MM.1S (cell line): ENCODE data around the gene CFH.

Experiments used
- DNase-seq: peaks from one replicate; pipeline ENCODE4 v3.0.0-alpha.2; 2015
- H2AFZ ChIP-seq: fragments of 300-600 bp; sonication (generic); 2 replicates; pipeline ENCODE4 v1.6.0; 2016; ENCODE audit warnings: antibody characterized with exemption, low read length
- H3F3A ChIP-seq: fragments of 300-600 bp; sonication (generic); 2 replicates; pipeline ENCODE4 v1.6.1; 2016; ENCODE audit warnings: mild to moderate bottlenecking, antibody characterized with exemption, low read length, moderate library complexity, mixed read lengths; ENCODE audit not compliant: insufficient read depth
- H3K27ac ChIP-seq: fragments of 300-600 bp; sonication (generic); 2 replicates; pipeline ENCODE4 v1.5.1; 2016; ENCODE audit warnings: mild to moderate bottlenecking, low read length
- H3K27me3 ChIP-seq: fragments of 300-600 bp; sonication (generic); replicated peaks from 2 replicates; pipeline ENCODE4 v1.6.0; 2016; ENCODE audit warnings: low read length; ENCODE audit not compliant: insufficient read depth
- H3K36me3 ChIP-seq: fragments of 300-600 bp; sonication (generic); replicated peaks from 2 replicates; pipeline ENCODE4 v1.6.1; 2016; ENCODE audit warnings: mild to moderate bottlenecking, low read length, mixed read lengths; ENCODE audit not compliant: insufficient read depth
- H3K4me1 ChIP-seq: fragments of 300-600 bp; sonication (generic); 2 replicates; pipeline ENCODE4 v1.6.1; 2016; ENCODE audit warnings: low read length, mixed read lengths
- H3K4me2 ChIP-seq: fragments of 300-600 bp; sonication (generic); 2 replicates; pipeline ENCODE4 v1.6.0; 2016; ENCODE audit warnings: low read depth, low read length
- H3K4me3 ChIP-seq: fragments of 300-600 bp; sonication (generic); 2 replicates; pipeline ENCODE4 v1.5.1; 2016; ENCODE audit warnings: low read length, mixed read lengths
- H3K79me2 ChIP-seq: fragments of 300-600 bp; sonication (generic); 2 replicates; pipeline ENCODE4 v1.6.1; 2016; ENCODE audit warnings: mixed run types, low read length, mixed read lengths
- H3K9ac ChIP-seq: fragments of 300-600 bp; sonication (generic); 2 replicates; pipeline ENCODE4 v1.6.1; 2016; ENCODE audit warnings: low read length, mixed read lengths
- H3K9me2 ChIP-seq: fragments of 300-600 bp; sonication (generic); replicated peaks from 2 replicates; pipeline ENCODE4 v1.6.1; 2016; ENCODE audit warnings: mild to moderate bottlenecking, low read length, mixed read lengths; ENCODE audit not compliant: insufficient read depth
- H3K9me3 ChIP-seq: fragments of 300-600 bp; sonication (generic); replicated peaks from 2 replicates; pipeline ENCODE4 v1.6.1; 2016; ENCODE audit warnings: mild to moderate bottlenecking, low read length, mixed read lengths; ENCODE audit not compliant: insufficient read depth
- H4K20me1 ChIP-seq: fragments of 300-600 bp; sonication (generic); 2 replicates; pipeline ENCODE4 v1.6.1; 2016; ENCODE audit warnings: mild to moderate bottlenecking, low read length, moderate library complexity, mixed read lengths; ENCODE audit not compliant: insufficient read depth
- EZH2 ChIP-seq: fragments of 300-600 bp; sonication (generic); optimal IDR thresholded peaks from 2 replicates; pipeline ENCODE3; 2017; ENCODE audit warnings: low read depth, mild to moderate bottlenecking, antibody characterized with exemption, low read length, mixed read lengths
- EZH2phosphoT487 ChIP-seq: fragments of 300-600 bp; sonication (generic); IDR thresholded peaks from 2 replicates; pipeline ENCODE4 v1.6.1; 2018; ENCODE audit warnings: antibody characterized with exemption, low read length
- TF ChIP-seq, protein P1 (sequence below): fragments of 300-600 bp; sonication (generic); IDR thresholded peaks from 2 replicates; pipeline ENCODE4 v1.5.1; 2016; ENCODE audit warnings: antibody characterized with exemption, low read length, mixed read lengths

Gene CFH

DNA sequence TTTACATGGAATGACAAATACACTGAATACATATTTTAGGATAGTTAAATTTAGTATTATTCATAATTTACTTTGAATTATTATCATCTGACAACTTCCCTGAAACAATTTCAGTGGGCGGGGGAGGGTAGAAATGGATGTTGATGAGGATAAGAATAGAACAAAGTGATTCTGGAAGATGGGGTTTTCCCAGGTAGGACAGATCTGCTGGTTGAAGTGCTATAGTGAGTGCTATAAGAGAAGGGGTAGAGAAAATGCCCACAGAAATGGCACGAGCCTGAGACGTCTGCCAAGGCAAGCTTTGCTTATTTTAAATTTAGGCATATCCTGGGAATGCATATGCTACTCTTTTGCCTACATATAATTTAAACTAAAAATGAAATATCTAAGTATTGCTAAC lies 3.2 kb downstream of the CFH start:
- H2AFZ ChIP-seq = no peak overlapping the region

DNA sequence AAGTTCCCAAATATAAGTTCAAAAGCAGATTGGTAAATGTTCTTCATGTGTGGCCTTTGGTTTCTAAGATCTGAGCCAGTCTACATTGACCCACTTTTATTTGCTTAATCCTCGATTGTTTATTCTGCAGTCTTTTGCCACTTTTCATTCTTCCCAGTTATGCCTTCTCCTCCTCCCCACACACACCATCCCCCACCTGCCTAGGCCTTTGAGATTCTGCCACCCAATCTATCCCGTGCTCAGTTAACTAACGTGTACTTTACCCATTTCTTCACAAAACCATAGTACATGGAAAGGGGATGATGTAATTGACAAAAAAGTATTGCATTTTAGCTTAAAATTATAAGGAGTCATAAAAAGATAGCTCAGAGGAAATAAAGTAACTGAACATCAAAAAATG lies 3.7 kb downstream of the CFH start:
- no peaks in the 10 kb centered on the region for H3K79me2 ChIP-seq

More for the DNA sequence above, 3.2 kb downstream of the CFH start:
- Histone ChIP-seq H3K9me2 (no peaks in the 10 kb centered on the region), H3K9ac (no peak overlapping the region), H4K20me1 (no peaks in the 10 kb centered on the region), H3K27me3 (no peaks in the 10 kb centered on the region), H3K4me3 (no peak overlapping the region), H3K9me3 (no peaks in the 10 kb centered on the region), H3K79me2 (no peaks in the 10 kb centered on the region), H3K4me1 (peaks cover 11% of the 10 kb centered on the region; the same call in 1 of the 2 replicates), H3F3A (peaks cover 6% of the 10 kb centered on the region; the same call in 1 of the 2 replicates), H3K4me2 (no peak overlapping the region), H3K36me3 (no peaks in the 10 kb centered on the region), H3K27ac (no peak overlapping the region)
- no peak for DNase-seq
- TF ChIP-seq EZH2phosphoT487 (no peak), EZH2 (no peak)
- TF ChIP-seq, protein P1, sequence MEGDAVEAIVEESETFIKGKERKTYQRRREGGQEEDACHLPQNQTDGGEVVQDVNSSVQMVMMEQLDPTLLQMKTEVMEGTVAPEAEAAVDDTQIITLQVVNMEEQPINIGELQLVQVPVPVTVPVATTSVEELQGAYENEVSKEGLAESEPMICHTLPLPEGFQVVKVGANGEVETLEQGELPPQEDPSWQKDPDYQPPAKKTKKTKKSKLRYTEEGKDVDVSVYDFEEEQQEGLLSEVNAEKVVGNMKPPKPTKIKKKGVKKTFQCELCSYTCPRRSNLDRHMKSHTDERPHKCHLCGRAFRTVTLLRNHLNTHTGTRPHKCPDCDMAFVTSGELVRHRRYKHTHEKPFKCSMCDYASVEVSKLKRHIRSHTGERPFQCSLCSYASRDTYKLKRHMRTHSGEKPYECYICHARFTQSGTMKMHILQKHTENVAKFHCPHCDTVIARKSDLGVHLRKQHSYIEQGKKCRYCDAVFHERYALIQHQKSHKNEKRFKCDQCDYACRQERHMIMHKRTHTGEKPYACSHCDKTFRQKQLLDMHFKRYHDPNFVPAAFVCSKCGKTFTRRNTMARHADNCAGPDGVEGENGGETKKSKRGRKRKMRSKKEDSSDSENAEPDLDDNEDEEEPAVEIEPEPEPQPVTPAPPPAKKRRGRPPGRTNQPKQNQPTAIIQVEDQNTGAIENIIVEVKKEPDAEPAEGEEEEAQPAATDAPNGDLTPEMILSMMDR = no peak

DNA sequence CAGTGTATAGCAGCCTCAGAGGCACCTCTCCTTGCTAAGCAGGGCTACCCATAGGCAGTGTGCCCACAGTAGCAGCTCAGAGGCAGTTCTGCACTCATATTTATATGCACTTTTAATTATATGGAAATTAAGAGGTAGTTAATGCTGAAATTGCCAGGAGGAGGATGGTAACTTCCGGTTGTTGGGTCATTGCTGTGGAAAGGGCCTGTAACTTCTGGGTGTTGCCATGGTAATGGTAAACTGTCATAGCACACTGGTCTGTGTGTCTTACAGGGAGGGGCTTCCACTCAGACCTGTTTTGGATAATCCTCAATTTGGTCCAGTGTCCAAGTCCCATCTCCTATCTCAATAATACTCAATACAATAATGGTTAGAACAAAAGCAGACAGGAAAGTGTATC lies 7.6 kb downstream of the CFH start:
- H3K4me3 ChIP-seq = no peak overlapping the region
- no peaks in the 10 kb centered on the region for H3K79me2 ChIP-seq
- no peak overlapping the region for H3K27ac ChIP-seq
- DNase-seq = no peak
- H3K4me1 ChIP-seq = no peaks in the 10 kb centered on the region
- H3K9me3 ChIP-seq = no peaks in the 10 kb centered on the region
- H3F3A ChIP-seq = no peaks in the 10 kb centered on the region
- H3K36me3 ChIP-seq = no peaks in the 10 kb centered on the region
- no peaks in the 10 kb centered on the region for H3K27me3 ChIP-seq
- no peaks in the 10 kb centered on the region for H4K20me1 ChIP-seq
- no peak overlapping the region for H2AFZ ChIP-seq
- TF ChIP-seq EZH2phosphoT487 (no peak), EZH2 (no peak)
- TF ChIP-seq, protein P1 = no peak
- no peak overlapping the region for H3K4me2 ChIP-seq
- H3K9ac ChIP-seq = no peak overlapping the region
- no peaks in the 10 kb centered on the region for H3K9me2 ChIP-seq

More for the DNA sequence above, 3.7 kb downstream of the CFH start:
- no peaks in the 10 kb centered on the region for H3K9me3 ChIP-seq
- H3K9me2 ChIP-seq = no peaks in the 10 kb centered on the region
- no peak overlapping the region for H3K27ac ChIP-seq
- TF ChIP-seq, protein P1 = no peak
- TF ChIP-seq EZH2 = no peak
- no peak for TF ChIP-seq EZH2phosphoT487
- H4K20me1 ChIP-seq = no peaks in the 10 kb centered on the region
- H3K4me3 ChIP-seq = no peak overlapping the region
- H3K27me3 ChIP-seq = no peaks in the 10 kb centered on the region
- H3K4me1 ChIP-seq = peaks cover 11% of the 10 kb centered on the region; the same call in 1 of the 2 replicates
- H3K36me3 ChIP-seq = no peaks in the 10 kb centered on the region
- peaks cover 6% of the 10 kb centered on the region; the same call in 1 of the 2 replicates for H3F3A ChIP-seq
- H3K4me2 ChIP-seq = no peak overlapping the region
- no peak overlapping the region for H2AFZ ChIP-seq
- no peak overlapping the region for H3K9ac ChIP-seq
- no peak for DNase-seq
